NT2/D1 (cell line): ENCODE data around the gene ITGB6.

Experiments used
- DNase-seq: peaks from one replicate; pipeline ENCODE4 v3.0.0-alpha.2; 2011; ENCODE audit warnings: low read depth, low spot score
- H3K27me3 ChIP-seq: 2 replicates; pipeline ENCODE4 v1.6.0; 2011; ENCODE audit warnings: mild to moderate bottlenecking; ENCODE audit not compliant: insufficient read length, insufficient read depth
- H3K36me3 ChIP-seq: 2 replicates; pipeline ENCODE4 v1.6.1; 2011; ENCODE audit warnings: mild to moderate bottlenecking, low read length, mixed read lengths; ENCODE audit not compliant: insufficient read depth, insufficient read length
- H3K4me1 ChIP-seq: 2 replicates; pipeline ENCODE4 v1.5.1; 2011; ENCODE audit not compliant: insufficient read depth, insufficient read length
- H3K4me3 ChIP-seq: 2 replicates; pipeline ENCODE4 v1.5.1; 2011; ENCODE audit warnings: low read depth; ENCODE audit not compliant: insufficient read length
- H3K9ac ChIP-seq: 2 replicates; pipeline ENCODE4 v1.6.0; 2011; ENCODE audit warnings: low read depth; ENCODE audit not compliant: insufficient read length
- H3K9me3 ChIP-seq: 2 replicates; pipeline ENCODE4 v1.5.1; 2011; ENCODE audit warnings: mild to moderate bottlenecking, low read length; ENCODE audit not compliant: insufficient read depth
- SUZ12 ChIP-seq: IDR thresholded peaks from 2 replicates; pipeline ENCODE4 v1.6.1; 2011; ENCODE audit not compliant: insufficient read length, insufficient read depth; ENCODE audit errors: extremely low read depth
- YY1 ChIP-seq: IDR thresholded peaks from 2 replicates; pipeline ENCODE4 v1.6.1; 2011; ENCODE audit not compliant: insufficient read length, insufficient read depth
- ZNF274 ChIP-seq: IDR thresholded peaks from 2 replicates; pipeline ENCODE4 v1.6.1; 2011; ENCODE audit warnings: mild to moderate bottlenecking, low read depth, low read length

ITGB6 gene

GRCh38 chr2:160174322-160174721, 25.8 kb downstream of the ITGB6 start:
- H3K9me3 ChIP-seq: no peaks in the 10 kb centered on the region
- DNase-seq: no peak
- no peak overlapping the region for H3K9ac ChIP-seq
- H3K27me3 ChIP-seq: no peaks in the 10 kb centered on the region
- H3K4me3 ChIP-seq: no peak overlapping the region
- TF ChIP-seq ZNF274: no peak
- TF ChIP-seq SUZ12: no peak
- no peak for TF ChIP-seq YY1
- H3K36me3 ChIP-seq: no peaks in the 10 kb centered on the region
- H3K4me1 ChIP-seq: no peaks in the 10 kb centered on the region

- DNase-seq: no peak
- no peaks in the 10 kb centered on the region for H3K9me3 ChIP-seq
- no peak for TF ChIP-seq ZNF274
- TF ChIP-seq SUZ12: no peak
- TF ChIP-seq YY1: no peak
- H3K4me1 ChIP-seq: no peaks in the 10 kb centered on the region
- no peaks in the 10 kb centered on the region for H3K36me3 ChIP-seq
- H3K4me3 ChIP-seq: no peak overlapping the region
- H3K9ac ChIP-seq: no peak overlapping the region
- no peaks in the 10 kb centered on the region for H3K27me3 ChIP-seq
These were observed 30.1 kb downstream of the ITGB6 start for GRCh38 chr2:160169988-160170387.

- no peak for TF ChIP-seq SUZ12
- no peak for TF ChIP-seq ZNF274
- Histone ChIP-seq H3K4me3 (no peak overlapping the region), H3K9me3 (no peaks in the 10 kb centered on the region), H3K27me3 (no peaks in the 10 kb centered on the region), H3K36me3 (no peaks in the 10 kb centered on the region), H3K4me1 (no peaks in the 10 kb centered on the region), H3K9ac (no peak overlapping the region)
- no peak for DNase-seq
These were observed 30.6 kb downstream of the ITGB6 start for GRCh38 chr2:160169471-160169870.

- Histone ChIP-seq H3K9ac (no peak overlapping the region), H3K27me3 (no peaks in the 10 kb centered on the region), H3K4me1 (no peaks in the 10 kb centered on the region), H3K9me3 (no peaks in the 10 kb centered on the region), H3K36me3 (no peaks in the 10 kb centered on the region), H3K4me3 (no peak overlapping the region)
- DNase-seq: no peak
- TF ChIP-seq SUZ12: no peak
- no peak for TF ChIP-seq YY1
- TF ChIP-seq ZNF274: no peak
These were observed 31.2 kb downstream of the ITGB6 start for GRCh38 chr2:160168878-160169277.

- Histone ChIP-seq H3K36me3 (no peaks in the 10 kb centered on the region), H3K4me3 (no peak overlapping the region), H3K9ac (no peak overlapping the region), H3K4me1 (no peaks in the 10 kb centered on the region), H3K27me3 (no peaks in the 10 kb centered on the region), H3K9me3 (no peaks in the 10 kb centered on the region)
- no peak for DNase-seq
- TF ChIP-seq ZNF274: no peak
- TF ChIP-seq SUZ12: no peak
- no peak for TF ChIP-seq YY1
These were observed 32.9 kb downstream of the ITGB6 start for GRCh38 chr2:160167089-160167740.

GRCh38 chr2:160165996-160166395, 34.1 kb downstream of the ITGB6 start:
- DNase-seq: no peak
- Histone ChIP-seq H3K4me3 (no peak overlapping the region), H3K27me3 (no peaks in the 10 kb centered on the region), H3K9me3 (no peaks in the 10 kb centered on the region), H3K36me3 (no peaks in the 10 kb centered on the region), H3K9ac (no peak overlapping the region), H3K4me1 (no peaks in the 10 kb centered on the region)
- no peak for TF ChIP-seq SUZ12
- no peak for TF ChIP-seq YY1
- TF ChIP-seq ZNF274: no peak

- TF ChIP-seq YY1 (no peak), SUZ12 (no peak), ZNF274 (no peak)
- no peak overlapping the region for H3K4me3 ChIP-seq
- H3K4me1 ChIP-seq: no peaks in the 10 kb centered on the region
- no peak for DNase-seq
- H3K9ac ChIP-seq: no peak overlapping the region
- no peaks in the 10 kb centered on the region for H3K36me3 ChIP-seq
- H3K27me3 ChIP-seq: no peaks in the 10 kb centered on the region
- no peaks in the 10 kb centered on the region for H3K9me3 ChIP-seq
These were observed 35.0 kb downstream of the ITGB6 start for GRCh38 chr2:160165081-160165480.
